HPDE6-E6E7 (cell line): ENCODE data around the gene IGLL5.
A peak's percentile ranks its signal among the peaks of the same experiment; 100 is the strongest.

Experiments
- DNase-seq: peaks from one replicate; pipeline ENCODE4 v3.0.0; 2011; ENCODE audit warnings: missing footprints; ENCODE audit errors: extremely low spot score

IGLL5 gene

DNA sequence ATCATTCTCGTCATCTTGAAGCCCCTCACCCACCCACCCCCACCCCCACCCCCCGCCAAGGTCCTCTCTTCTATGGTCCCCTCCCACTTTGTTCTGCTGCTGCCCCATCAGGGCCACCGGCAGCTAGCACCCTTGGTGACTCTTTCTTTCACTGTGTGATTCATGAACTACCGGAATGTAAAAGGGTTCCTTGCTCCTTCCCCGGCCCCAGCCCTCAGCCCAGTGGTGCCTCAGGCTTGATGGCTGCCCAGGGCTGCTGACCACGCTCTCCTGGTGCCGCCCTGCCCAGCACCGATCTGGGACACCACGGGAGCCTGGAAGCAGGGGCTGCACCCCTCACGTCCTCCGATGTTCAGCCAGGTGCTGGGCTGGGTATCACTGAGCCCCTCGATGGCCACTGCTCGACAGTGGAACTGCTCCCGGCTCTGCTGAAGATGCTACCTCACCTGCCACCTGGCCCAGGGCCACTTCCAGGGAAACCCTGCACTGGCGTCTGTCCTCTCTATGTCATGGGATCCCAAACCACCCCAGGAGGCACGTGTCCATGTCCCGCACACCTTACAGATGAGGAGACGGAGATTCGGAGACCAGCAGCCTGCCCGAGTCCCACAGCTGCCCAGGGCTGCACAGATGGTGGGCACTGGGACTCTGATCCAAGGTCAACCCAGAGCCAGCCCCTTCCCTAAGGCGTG lies 39.7 kb downstream of the IGLL5 start:
- DNase-seq: no peak

DNA sequence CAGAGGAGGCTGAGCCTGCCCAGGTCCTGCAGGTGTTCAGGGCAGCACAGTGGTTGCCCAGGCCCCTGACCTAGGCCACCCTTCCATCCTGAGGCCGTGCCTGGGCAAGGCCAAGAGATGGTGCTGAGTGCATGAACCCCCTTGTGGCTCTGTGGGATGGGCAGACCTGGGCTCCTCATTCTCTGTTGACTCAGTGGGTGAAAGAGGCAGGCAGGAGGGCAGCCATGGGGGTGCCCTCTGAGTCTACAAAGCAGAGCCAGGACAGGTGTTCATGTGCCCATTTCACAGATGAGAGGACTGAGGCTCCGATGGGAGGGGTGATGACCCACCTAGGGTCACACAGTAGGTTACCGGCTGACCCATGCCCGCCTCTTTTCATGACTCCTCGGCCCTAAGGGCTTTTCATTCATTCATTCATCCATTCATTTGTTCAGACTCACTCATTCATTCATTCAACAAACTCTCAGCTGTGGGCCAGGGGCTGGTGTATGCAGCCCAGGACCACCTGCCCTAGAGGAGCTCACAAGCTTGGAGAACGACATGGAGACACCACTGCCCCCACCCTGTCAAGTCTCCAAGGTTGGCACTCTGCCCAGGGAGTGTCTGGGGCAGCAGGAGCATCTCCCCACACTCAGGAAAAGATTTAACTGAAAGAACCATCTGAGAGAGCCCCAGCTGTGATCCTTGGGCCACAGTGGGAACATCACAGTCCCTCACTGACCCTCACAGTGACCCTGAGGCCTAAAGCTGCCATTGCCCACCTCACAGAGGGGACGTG lies 40.5 kb downstream of the IGLL5 start:
- DNase-seq: no peak

DNA sequence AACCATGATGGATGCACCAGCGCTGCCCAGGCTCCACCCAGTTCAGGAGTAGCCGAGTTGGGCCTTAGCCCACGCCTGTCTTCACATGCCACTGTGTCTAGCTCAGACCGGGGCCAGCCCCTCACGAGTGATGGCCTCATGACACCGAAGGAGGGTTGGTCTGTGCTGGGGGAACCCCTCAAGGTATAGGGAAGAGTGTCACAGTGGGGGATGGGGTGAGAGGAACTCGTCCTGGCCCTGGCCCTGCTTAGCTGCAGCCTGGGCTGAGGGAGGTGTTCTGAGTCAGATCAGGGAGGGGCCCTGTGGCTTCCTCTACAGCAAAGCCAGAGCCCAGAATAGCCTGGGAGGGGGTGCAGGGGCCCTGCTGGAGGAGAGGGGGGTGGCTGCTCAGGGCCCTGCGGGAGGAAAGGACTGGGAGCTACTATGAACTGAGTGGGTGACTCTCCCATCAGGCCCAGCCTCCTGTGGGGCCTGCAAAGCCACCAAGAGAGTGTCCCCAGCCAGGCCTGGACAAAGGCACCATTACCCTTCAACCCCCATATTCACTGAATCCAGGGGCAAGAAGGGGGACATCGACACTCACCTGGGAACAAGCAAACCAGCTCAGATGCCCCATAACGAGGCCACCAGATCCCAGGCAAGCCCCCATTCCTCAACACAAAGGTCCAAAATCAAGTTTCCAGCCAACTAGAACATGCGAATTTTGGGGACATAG lies 41.2 kb downstream of the IGLL5 start:
- DNase-seq: peak; percentile 14

DNA sequence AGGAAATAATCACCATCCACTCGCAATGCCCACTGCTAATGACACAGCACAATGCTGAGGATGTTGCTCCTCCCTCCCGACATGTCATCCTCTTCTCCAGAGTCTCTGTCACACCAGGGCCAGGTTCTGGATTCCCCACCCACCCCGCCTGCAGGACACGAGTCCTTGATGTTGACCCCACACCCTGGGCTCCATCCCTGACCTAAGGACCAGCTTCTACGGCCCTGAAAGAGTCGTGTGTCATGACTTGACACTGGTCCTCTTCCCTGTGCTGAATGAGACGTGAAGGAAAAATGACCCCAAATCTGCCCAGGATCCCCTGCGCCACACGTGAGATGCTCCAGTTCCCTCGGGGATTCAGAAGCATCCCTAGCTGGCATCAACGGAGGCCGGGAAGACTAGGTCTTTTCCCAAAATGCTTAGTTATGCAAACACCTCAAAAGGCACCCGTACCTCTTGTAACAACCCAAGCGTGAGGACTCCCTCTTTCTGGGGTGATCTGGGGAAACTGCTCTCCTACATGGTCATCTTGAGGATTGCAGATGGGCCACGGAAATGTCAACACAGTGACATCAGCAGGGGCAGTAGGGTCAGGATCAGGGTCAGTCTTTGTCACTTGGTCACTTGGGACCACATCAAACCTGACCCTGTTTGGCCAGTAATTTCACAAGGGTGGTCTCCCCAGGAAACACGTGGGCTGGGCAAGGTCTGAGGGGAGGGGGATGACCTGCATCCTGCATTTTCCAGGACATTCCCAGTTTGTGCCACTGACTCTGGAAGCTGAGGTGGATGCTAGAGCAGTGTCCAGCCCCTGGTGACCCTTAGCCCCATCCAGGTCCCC lies 42.0 kb downstream of the IGLL5 start:
- no peak for DNase-seq

DNA sequence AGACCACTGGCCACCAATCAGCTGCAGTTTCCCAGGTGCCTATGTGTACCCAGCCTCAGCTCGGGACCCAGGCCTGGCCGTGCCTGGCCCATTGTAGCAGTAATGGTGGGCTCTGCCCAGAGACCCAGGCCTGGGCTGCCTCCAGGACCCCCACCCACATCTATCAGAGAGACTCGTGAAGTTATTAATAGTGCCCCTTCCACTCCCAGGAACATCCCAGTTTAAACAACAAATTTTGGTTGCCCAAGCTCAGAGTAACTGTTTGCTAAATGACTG lies 42.5 kb downstream of the IGLL5 start:
- no peak for DNase-seq

DNA sequence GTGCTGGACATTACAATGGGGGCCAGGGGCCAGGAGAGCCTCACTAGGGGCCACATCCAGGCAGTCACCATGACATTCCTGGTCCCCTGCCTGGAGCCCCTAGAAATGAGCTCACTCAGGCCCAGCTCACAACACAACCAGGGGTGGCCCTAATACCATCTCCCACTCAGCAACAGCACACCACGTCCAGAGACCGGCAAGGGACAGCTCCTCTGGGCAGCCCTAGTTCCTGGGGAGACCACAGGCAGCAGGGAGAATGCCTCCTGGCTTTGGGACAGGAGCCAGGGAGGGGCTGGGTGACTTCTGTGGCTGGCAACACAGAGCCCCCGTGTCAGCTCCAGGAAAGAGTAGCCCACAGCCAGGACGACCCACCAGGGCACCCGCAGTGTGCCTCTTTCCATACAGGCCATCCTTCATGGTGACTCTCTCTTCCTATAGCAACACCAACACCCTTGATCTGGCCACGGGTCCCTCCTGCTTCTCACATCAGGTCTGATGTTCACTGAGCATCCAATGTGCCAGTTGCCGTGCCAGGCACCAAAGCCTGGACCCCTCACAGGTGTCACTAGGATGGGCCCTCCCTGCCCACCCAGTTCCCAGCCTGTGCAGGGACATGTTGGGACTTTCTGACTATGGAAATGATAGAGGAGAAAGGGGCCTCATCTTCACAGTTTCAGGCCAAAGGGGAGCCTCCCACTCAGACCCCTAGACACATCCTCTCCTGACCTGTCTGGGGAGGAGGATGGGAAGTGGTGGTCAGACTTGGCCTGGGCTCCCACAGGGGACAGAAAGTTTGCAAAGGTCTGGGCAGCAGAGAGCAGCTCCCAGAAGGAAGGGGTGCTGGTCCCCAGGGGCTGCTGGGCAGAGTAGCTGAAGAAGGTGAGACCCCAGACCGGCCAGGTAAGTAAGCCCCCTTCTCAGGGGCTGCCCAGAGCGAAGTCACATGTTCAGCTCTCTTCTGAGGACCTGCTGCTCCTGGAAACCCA lies 43.2 kb downstream of the IGLL5 start:
- no peak for DNase-seq

DNA sequence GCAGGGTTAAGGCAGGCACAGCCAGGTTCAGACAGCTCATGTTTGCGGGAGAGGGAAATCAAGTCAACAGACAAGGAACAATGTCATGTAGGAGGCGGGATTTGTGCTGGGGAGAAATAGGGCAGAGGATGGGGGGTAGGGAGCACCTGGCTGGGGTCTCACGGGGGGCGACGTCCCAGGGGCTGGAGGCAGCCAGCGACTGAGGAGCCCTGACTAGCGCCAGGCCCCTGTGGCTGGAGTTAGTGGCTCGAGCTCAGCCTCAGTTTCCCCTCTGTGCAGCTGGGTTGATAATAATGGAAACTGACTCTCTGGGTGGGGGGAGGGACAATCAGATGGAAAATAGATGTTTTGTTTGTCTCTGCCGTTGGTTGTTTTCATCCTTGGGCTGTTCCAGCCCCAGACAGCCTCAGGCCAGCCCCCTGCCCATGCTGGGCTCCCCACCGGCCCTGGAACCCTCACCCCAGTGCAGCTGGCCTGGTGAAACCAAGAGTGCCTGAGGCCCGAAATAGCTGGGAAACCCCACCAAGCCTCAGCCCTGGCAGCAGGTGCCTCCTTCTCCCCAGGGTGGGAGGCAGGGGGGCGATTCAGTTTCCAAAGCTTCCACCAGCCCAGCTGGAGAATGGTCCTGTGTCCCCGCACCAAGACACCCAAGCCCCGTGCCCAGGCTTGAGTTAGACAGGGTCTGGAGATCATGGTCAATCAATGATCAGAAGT lies 44.1 kb downstream of the IGLL5 start:
- no peak for DNase-seq

DNA sequence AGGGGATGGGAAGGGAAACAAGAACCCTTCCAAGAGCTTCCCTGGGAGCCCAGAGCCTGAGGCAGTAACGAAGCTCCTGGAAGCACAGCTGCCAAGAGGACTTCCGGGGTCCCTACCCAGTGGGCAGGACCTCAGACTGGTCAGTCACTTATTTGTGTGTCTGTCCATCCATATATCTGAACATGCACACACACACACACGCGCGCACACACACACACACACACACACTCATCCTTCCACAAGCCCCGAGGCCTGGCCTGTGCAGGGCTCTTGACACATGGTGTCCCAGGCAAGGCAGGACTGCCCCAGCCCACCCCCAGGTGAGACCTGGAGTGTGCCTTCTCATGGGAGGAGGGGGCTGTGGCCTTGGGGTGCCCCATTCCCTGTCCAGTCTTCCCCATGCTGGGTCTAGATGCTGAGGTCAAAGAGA lies 44.9 kb downstream of the IGLL5 start:
- DNase-seq: no peak

DNA sequence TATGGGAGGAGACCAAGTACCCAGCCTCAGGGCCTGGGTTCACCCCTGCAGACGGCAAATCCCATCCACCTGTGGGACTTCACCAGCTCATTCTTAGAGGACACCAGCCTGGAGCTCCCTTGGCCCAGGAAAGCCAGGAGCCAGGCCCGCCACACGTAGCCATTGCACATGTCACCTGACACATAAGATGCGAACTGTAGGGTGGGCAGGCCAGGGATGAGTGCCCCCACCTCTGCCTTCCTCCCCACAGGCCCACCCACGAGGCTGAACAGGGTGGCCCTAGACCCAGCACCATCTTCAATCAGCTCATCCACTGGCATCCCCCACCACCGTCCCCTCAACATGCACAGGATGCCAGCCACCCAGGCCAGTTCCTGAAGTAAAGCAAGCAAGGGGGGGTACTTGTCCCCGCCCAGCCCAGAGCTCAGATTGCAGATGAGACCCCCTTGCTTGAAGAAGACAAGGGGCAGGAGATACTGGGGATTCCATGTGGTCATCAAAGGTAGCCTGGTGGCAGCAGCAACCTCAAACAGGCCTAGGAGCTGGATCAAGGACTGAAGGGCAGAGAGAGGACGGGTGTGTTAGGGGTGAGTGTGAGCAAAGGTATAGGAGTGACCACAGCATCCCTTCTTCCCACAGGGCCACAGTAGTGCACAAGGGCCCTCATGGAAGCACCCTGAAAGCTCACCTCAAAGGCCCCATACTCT lies 45.6 kb downstream of the IGLL5 start:
- no peak for DNase-seq

DNA sequence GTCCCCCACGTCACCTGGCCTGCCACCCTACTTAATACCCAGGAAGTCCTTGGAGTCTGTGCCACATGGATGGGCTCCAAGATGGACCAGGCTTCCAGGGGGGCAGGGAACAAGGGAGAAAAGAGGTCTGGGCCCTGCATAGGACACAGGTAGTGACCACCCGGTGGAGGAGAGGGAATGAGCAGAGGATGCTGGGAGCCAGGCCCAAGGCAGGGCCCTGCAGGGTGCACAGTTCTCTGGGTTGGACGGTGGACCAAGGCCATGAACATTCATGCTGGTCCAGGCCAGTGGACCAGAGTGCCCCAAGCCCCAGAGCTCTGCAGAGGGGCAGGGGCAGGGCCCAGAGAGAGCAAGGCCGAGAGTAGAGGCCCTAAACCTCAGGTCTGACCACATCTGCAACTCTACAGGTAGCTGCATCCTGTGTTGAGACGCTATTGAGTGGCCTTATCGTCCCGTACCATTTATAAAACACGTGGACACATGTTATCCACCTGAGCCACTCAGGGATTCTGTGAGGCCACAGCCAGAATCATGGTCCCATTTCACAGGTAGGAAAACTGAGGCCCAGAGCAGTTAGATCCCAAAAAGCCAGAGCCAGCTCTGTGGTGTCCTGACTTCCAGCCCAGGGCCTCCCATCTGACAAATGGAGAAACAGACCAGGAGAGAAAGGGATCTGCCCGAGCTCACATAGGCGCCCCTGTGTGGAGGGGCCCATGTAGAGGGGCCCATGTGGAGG lies 46.4 kb downstream of the IGLL5 start:
- DNase-seq: no peak

DNA sequence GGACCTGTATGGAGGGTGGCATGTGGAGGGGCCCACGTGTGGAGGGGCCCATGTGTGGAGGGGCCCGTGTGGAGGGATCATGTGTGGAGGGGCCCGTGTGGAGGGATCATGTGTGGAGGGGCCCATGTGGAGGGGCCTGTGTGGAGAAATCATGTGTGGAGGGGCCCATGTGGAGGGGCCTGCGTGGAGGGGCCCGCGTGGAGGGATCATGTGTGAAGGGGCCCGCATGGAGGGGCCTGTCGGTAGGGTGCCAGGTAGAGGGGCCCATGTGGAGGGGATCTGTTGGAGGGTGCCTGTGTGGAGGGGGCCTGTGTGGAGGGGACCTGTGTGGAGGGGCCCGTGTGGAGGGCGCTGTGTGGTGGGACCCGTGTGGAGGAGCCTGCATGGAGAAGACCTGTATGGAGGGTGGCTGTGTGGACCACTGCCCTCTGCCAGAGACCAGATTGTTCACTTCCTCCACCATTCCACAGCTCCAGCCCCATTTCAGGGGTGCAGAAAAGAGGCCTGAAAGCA lies 47.0 kb downstream of the IGLL5 start:
- no peak for DNase-seq

DNA sequence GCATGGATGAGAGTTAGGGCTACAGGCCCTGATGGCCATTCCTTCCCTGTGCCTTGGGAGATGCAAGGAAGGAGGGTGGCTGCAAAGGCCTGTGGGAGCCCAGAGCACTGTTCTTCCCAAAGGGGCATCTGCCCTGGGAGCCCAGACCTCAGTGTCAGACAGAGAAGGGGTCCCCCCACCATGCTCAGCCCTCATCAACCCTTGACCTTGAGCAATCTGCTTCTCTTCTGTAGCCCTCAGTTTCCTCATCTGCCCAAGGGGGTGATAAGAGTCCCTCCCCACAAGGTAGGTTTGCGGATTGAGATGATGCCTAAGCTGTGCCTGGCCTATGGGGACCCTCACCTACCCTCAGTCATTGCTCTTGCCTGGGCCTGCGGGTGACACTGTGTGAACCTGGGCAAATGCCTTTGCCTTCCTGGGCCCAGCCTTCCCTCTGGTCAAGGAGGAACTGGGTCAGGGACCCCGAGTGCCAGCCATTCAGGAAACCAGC lies 47.5 kb downstream of the IGLL5 start:
- no peak for DNase-seq

DNA sequence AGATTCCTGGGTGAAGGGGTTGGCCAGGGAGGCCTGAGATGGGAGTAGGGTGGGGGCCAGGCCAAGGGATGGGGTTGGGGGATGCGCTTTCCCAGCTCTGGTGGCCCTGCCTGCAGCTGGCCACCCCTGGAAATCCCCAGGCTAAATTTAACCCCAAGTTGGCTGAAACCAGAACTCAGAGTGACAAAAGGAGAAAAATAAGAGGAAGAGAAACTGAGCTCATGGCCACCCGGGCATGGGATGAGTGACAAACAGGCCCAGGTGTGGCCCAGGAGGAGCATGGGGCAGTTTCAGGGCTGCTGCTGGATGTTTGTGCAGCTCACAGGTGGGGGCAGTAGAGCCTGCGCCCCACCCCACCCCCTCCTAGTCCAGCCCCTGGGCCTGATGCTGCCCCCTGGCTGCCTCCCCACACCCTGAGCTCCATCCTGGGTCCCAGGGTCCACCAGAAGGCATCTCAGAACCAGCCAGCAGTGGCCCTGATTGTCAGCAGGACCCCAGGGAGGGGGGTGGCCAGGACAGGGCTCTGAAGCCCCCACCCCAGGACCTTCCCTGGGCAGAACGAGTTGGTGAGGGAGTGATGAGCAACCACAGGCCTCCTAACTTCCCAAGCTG lies 48.0 kb downstream of the IGLL5 start:
- no peak for DNase-seq

DNA sequence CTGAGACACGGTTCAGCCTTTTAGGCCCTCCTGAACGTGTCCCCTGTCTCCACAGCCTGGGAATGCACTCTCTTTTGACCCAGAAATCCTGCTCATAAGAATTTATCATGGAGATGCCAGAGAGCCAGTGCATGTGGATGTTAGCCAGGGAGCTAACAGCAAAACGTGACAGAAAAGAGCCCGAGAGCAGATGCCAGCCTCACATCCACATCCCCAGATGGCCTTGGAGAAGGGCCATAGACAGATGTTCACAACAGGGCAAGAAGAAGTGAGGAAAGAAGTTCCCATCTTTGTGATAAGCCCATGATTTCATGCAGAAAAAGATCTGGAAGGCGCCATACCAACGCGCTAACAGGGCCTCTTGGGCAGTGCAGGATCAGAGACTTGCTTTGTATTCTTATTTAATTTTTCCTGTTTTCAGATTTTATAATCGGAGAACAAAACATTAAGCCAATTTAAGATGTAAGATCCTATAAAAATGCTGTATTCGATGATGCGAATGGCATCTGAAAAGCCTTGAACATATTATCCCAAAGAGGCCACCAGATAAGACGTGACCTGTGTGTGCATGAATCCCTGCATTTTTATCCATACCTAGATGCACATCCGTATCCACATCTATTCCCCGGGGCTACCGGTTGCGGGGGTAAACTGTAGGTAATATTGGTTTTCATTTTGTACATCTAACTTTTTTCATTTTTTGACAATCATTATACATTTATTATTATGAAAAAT lies 48.7 kb downstream of the IGLL5 start:
- DNase-seq: no peak

DNA sequence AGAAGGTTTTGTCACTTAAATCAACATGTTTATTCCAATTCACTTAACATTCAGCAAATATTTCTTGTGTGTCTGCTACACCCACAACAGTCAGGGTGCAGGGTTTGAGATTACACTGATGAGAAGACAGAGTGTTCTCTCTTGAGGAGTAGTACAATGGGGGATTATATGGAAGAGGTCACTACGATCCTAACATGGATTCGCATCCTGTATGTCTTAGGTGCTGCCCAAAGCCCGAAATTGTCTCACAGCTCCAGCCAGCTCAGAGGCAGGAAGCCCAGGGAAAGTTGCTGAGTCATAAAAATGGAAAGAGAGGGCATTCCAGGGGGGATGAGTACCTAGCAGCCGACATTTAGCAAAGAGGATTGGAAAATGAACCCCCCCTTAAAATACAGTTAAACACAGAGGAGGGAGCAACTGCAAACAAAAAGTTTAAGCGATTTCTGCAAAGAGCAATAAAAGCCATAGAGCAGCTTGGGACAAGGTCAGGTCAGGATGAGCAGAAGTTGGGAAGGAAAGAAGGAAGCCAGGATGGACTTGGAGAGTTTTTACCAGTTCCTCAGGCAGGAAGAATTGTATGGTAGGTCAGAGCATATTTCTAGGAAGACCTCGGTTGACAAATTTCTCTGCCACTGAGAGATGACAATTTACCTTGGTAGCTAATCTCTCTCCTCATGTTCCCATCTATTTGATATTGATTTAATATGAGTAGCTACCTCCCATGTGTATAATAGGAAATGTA lies 49.5 kb downstream of the IGLL5 start:
- DNase-seq: no peak

DNA sequence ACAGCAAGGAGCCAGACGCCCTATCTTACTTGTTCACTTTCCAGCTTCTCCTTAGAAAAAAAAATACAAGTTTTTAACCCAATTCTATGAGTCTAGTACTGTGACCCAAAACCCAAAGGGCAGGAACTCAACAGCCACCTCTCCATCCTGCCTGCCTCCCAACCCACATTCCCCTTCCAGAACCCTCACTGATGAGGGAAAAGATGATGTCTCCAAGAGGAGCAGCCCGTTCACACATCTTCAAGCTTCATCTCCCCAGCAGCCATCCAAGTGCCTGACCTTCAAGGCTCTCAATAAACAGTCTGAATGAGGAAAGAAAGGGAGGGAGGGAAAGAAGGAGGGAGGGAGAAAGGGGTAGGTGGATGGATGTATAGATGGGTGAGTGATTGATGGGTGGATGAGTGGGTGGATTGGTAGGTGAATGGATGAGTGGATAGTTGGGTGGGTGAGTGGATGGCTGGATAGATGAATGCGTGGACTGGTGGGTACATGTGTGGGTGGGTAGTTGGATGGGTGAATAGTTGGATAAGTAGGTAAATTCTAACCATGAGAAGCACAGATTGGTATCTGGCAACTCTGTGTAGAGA lies 50.4 kb downstream of the IGLL5 start:
- DNase-seq: no peak
